Suprapubic skin (tissue), 4 donors: ENCODE data around the gene TCL1B. TPM values are rescaled to one million over a fixed set of nuclear protein-coding genes. Genes with fewer than 3 reads are reported as not detected.

ENCODE experiments used
- DNase-seq, 2 donors: peaks; one replicate each; pipeline ENCODE4 v3.0.0-alpha.2; 2019; ENCODE audit warnings: low spot score in 2 of 2
- H3K27ac ChIP-seq: fragments of 200-600 bp; sonication (generic); one replicate; pipeline ENCODE4 v1.5.1; 2019
- H3K27me3 ChIP-seq: fragments of 200-600 bp; sonication (generic); one replicate; pipeline ENCODE4 v1.5.1; 2019
- H3K36me3 ChIP-seq: fragments of 200-600 bp; sonication (generic); one replicate; pipeline ENCODE4 v1.5.1; 2019
- H3K4me1 ChIP-seq: fragments of 200-600 bp; sonication (generic); one replicate; pipeline ENCODE4 v1.5.1; 2019
- H3K4me3 ChIP-seq: fragments of 200-600 bp; sonication (generic); one replicate; pipeline ENCODE4 v1.5.1; 2019; ENCODE audit warnings: mild to moderate bottlenecking
- H3K9me3 ChIP-seq: fragments of 200-600 bp; sonication (generic); one replicate; pipeline ENCODE4 v1.5.1; 2019
- EP300 ChIP-seq: sonication (generic); formaldehyde crosslinking; IDR thresholded peaks from one replicate; pipeline ENCODE4 v1.6.1; 2017; ENCODE audit warnings: antibody characterized with exemption
- POLR2A ChIP-seq, 2 donors: fragments of 450-650 bp; IDR thresholded peaks; one replicate each; pipeline ENCODE4 v1.6.1; 2017; ENCODE audit warnings: antibody characterized with exemption in 2 of 2, mild to moderate bottlenecking in 2 of 2, moderate library complexity in 2 of 2
- POLR2AphosphoS5 ChIP-seq, 3 donors: sonication (generic); formaldehyde crosslinking; IDR thresholded peaks; one replicate each; pipeline ENCODE4 v1.6.1; 2017; ENCODE audit warnings: antibody characterized with exemption in 3 of 3
- WGBS: methylation state at CpG from one replicate; pipeline ENCODE4 v1.1.5; 2018; 5-methylcytosine and 5-hydroxymethylcytosine counted together
- total RNA-seq, 4 donors: library from RNA; depleted of rRNA; stranded (reverse); fragments of >200 nt; gene quantifications; one replicate each; pipeline ENCODE4 v1.1.0, GENCODE V29; 2016
- TF ChIP-seq, protein P1 (sequence below), 2 donors: fragments of 200-600 bp in 1 of 2; fragments of 450-650 bp in 1 of 2; sonication (generic) in 1 of 2; IDR thresholded peaks; one replicate each; pipeline ENCODE4 v1.5.1; 2016 to 2019; ENCODE audit warnings: antibody characterized with exemption in 2 of 2, mild to moderate bottlenecking in 1 of 2, moderate library complexity in 1 of 2

The TCL1B gene
- total RNA-seq, 4 donors from 2014 or later: not detected

DNA sequence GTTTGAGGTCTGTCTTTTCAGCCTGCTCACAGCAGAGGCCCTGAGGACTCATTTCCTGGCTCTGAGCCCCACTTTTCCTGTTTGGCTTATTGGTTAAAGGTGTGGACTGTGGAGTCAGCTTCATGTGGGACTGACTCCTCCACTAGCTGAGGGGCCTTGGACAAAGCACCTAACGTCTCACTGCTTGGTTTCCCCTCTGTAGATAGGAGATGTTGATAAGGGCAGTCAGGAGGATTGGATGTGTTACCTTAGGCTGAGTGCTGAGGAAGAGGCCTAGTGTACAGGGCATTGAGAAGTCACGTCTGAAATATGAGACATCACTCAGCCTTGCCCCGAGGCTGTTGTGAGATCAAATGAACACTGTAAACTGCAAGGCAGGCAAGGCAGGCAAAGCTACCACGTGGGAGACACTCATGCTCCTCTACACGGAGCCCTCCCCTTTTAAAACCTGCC is 54.8 kb downstream of the TCL1B start:
- 31% methylated on average over 4 of the region's 5 CpGs for WGBS
- H3K4me1 ChIP-seq: no peaks in the 10 kb centered on the region
- no peaks in the 10 kb centered on the region for H3K36me3 ChIP-seq
- no peak overlapping the region for H3K27ac ChIP-seq
- H3K9me3 ChIP-seq: no peaks in the 10 kb centered on the region
- no peak for DNase-seq
- no peak for TF ChIP-seq POLR2AphosphoS5 (IDR thresholded peaks at IDR 0.05)
- TF ChIP-seq, protein P1, sequence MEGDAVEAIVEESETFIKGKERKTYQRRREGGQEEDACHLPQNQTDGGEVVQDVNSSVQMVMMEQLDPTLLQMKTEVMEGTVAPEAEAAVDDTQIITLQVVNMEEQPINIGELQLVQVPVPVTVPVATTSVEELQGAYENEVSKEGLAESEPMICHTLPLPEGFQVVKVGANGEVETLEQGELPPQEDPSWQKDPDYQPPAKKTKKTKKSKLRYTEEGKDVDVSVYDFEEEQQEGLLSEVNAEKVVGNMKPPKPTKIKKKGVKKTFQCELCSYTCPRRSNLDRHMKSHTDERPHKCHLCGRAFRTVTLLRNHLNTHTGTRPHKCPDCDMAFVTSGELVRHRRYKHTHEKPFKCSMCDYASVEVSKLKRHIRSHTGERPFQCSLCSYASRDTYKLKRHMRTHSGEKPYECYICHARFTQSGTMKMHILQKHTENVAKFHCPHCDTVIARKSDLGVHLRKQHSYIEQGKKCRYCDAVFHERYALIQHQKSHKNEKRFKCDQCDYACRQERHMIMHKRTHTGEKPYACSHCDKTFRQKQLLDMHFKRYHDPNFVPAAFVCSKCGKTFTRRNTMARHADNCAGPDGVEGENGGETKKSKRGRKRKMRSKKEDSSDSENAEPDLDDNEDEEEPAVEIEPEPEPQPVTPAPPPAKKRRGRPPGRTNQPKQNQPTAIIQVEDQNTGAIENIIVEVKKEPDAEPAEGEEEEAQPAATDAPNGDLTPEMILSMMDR (IDR thresholded peaks at IDR 0.05): no peak
- no peak for TF ChIP-seq EP300
- TF ChIP-seq POLR2A (IDR thresholded peaks at IDR 0.05): no peak
- H3K4me3 ChIP-seq: no peak overlapping the region
- H3K27me3 ChIP-seq: peaks cover 6% of the 10 kb centered on the region

DNA sequence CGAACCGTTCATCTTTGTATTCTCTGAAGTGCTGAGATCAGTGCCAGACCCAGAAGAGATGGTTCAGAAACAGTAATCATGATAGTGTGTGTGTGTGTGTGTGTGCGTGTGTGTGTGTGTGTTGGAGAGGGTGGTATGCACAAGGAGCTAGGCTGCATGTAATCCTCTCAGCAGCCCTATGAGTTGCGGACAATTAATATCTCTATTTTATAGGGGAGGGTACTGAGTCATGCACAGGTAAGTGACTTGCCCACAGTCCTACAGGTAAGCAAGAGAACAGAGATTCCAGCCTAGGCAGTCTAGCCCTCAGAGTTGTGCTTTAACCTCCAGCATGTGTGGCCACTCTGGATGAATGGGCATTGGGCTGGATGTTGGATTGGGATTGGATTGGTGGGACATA is 55.6 kb downstream of the TCL1B start:
- H3K27ac ChIP-seq: no peak overlapping the region
- H3K9me3 ChIP-seq: no peaks in the 10 kb centered on the region
- 83% methylated on average over 4 of the region's 4 CpGs for WGBS
- H3K27me3 ChIP-seq: peaks cover 9% of the 10 kb centered on the region
- DNase-seq: no peak
- H3K4me3 ChIP-seq: no peak overlapping the region
- no peaks in the 10 kb centered on the region for H3K4me1 ChIP-seq
- H3K36me3 ChIP-seq: no peaks in the 10 kb centered on the region
- TF ChIP-seq EP300: no peak
- TF ChIP-seq POLR2A (IDR thresholded peaks at IDR 0.05): no peak
- no peak for TF ChIP-seq POLR2AphosphoS5 (IDR thresholded peaks at IDR 0.05)
- TF ChIP-seq, protein P1 (IDR thresholded peaks at IDR 0.05): no peak

Other genes with a start within 250 kb of the TCL1B start
- gene SYNE3, start 169.8 kb upstream of the TCL1B start, total RNA-seq: 10 to 100 TPM in 2 of 4 donors, 1 to 10 TPM in 2; 9.1 to 21.4 (median 12.8) TPM
- gene GLRX5, start 151.4 kb upstream of the TCL1B start, total RNA-seq: 10 to 100 TPM; 19.8 to 42.1 (median 33.7) TPM
- not detected for gene TCL1A, start 27.7 kb downstream of the TCL1B start, total RNA-seq
- not detected for gene TUNAR, start 190.4 kb downstream of the TCL1B start, total RNA-seq